ENCODE data around the gene KIR3DL1.
"Not testable (repeated sequence)": the region's sequence is repeated elsewhere in the genome, so short reads cannot be mapped to it uniquely, and the experiment has no call there.

Gene KIR3DL1

GRCh38 chr19:54816251-54816650, at the start of gene KIR3DL1:
Gene KIR3DL1 (plus strand): TSS chr19:54816468.
- not testable (repeated sequence) for H3K36me3 Mint-ChIP-seq; H3K4me3 Mint-ChIP-seq; ATAC-seq (replicated peaks); H3K4me1 Mint-ChIP-seq; DNase-seq; H3K27ac Mint-ChIP-seq; H3K9me3 Mint-ChIP-seq
- H3K27me3 Mint-ChIP-seq = peaks cover 32% of the 10 kb centered on the region in 2 donors

GRCh38 chr19:54769646-54770045, 46.6 kb upstream of the KIR3DL1 start, which contains the start of gene KIR2DL1:
Gene KIR2DL1 (plus strand): TSS chr19:54769793. CDS start chr19:54769851, 58 bp downstream.
- not testable (repeated sequence) for H3K4me1 Mint-ChIP-seq; H3K9me3 Mint-ChIP-seq; H3K27ac Mint-ChIP-seq; H3K4me3 Mint-ChIP-seq; ATAC-seq (replicated peaks); DNase-seq; H3K36me3 Mint-ChIP-seq
- H3K27me3 Mint-ChIP-seq = peaks cover 15 to 20% of the 10 kb centered on the region in 2 donors

- H3K4me1 Mint-ChIP-seq; ATAC-seq (replicated peaks); H3K36me3 Mint-ChIP-seq; H3K4me3 Mint-ChIP-seq; DNase-seq; H3K27ac Mint-ChIP-seq; H3K9me3 Mint-ChIP-seq: not testable (repeated sequence)
- peaks cover 15 to 18% of the 10 kb centered on the region in 2 donors for H3K27me3 Mint-ChIP-seq
Measured at GRCh38 chr19:54770511-54770910, 45.8 kb upstream of the KIR3DL1 start.

DNA sequence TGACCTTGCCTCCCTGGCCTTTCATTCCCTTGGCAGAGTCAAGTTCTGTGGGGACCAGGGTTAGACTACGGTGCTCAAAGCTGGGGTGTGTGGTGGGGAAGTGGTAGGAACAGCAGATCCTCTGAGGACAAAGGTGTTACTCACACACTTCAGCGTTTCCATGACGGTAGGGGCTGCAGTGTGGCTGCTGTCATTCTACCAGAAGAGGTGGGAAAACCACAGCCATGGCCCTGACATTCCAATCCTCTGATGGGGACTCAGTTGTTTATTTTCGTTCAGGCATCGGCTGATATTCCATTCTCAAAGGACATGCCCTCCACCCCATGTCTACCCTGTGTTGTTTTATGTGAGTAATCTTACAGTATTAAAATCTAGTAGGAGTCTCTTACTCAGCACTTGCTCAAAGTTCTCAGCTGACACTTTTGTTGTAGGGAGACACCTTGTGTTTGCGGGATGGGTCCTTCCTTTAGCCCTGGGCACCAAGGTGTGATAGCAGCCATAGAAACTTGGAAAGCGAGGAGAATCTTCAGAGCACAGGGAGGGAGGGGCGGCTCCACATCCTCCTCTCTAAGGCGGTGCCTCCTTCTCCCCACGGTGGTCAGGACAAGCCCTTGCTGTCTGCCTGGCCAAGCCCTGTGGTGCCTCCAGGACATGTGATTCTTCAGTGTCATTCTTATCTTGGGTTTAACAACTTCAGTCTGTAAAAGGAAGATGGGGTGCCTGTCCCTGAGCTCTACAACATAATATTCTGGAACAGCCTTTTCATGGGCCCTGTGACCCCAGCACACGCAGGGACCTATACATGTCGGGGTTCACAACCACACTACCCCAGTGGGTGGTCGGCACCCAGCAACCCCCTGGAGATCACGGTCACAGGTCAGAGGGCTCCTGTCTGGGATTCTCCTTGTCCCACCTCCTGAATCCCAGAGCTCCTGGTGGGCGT, 45.0 kb upstream of the KIR3DL1 start:
- peaks cover 12 to 18% of the 10 kb centered on the region in 2 donors for H3K27me3 Mint-ChIP-seq
- not testable (repeated sequence) for H3K9me3 Mint-ChIP-seq; H3K4me1 Mint-ChIP-seq; H3K4me3 Mint-ChIP-seq; DNase-seq; H3K27ac Mint-ChIP-seq; H3K36me3 Mint-ChIP-seq; ATAC-seq (replicated peaks)

- H3K27ac Mint-ChIP-seq; H3K9me3 Mint-ChIP-seq; H3K4me1 Mint-ChIP-seq; ATAC-seq (replicated peaks); H3K4me3 Mint-ChIP-seq; DNase-seq; H3K36me3 Mint-ChIP-seq: not testable (repeated sequence)
- peaks cover 5 to 14% of the 10 kb centered on the region in 2 donors for H3K27me3 Mint-ChIP-seq
Measured at GRCh38 chr19:54772666-54773065, 43.6 kb upstream of the KIR3DL1 start.

- H3K4me3 Mint-ChIP-seq; ATAC-seq (replicated peaks); H3K27ac Mint-ChIP-seq; H3K9me3 Mint-ChIP-seq; DNase-seq; H3K4me1 Mint-ChIP-seq; H3K36me3 Mint-ChIP-seq: not testable (repeated sequence)
- peaks cover 5 to 14% of the 10 kb centered on the region in 2 donors for H3K27me3 Mint-ChIP-seq
Measured at GRCh38 chr19:54775095-54775815, 41.0 kb upstream of the KIR3DL1 start.

DNA sequence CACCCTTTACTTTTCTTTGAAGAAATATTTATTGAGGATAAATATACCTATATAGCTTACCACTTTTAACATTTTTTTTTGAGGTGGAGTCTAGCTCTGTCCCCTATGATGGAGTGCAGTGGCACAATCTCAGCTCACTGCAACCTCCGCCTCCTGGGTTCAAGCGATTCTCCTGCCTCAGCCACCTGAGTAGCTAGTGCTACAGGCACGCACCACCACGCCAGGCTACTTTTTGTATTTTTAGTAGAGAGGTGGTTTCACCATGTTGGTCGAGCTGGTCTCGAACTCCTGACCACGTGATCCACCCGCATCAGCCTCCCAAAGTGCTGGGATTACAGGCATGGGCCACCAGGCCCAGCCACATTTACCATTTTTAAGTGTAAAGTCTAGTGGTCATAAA, 40.4 kb upstream of the KIR3DL1 start:
- not testable (repeated sequence) for H3K36me3 Mint-ChIP-seq

DNA sequence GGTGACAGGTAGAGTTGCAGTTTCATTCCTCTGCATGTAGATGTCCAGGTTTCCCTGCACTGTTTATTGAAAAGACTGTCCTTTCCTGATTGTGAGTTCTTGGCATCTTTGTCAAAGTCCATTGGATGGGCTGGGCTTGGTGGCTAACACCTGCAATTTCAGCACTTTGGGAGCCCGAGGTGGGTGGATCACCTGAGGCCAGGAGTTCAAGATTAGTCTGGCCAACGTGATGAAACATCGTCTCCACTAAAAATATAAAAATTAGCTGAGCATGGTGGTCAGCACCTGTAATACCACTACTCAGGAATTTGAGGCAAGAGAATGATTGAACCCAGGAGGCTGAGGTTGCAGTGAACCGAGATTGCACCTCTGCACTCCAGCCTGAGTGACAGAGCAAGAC, 38.4 kb upstream of the KIR3DL1 start:
- DNase-seq; H3K4me3 Mint-ChIP-seq; H3K36me3 Mint-ChIP-seq; H3K27ac Mint-ChIP-seq; ATAC-seq (replicated peaks); H3K4me1 Mint-ChIP-seq: not testable (repeated sequence)
- peaks cover 11 to 23% of the 10 kb centered on the region in 2 donors for H3K27me3 Mint-ChIP-seq
- peaks cover 0 to 10% of the 10 kb centered on the region in 2 donors for H3K9me3 Mint-ChIP-seq

More for the DNA sequence above, 40.4 kb upstream of the KIR3DL1 start:
- not testable (repeated sequence) for H3K4me3 Mint-ChIP-seq; H3K27ac Mint-ChIP-seq; ATAC-seq (replicated peaks); H3K4me1 Mint-ChIP-seq; H3K9me3 Mint-ChIP-seq; DNase-seq
- peaks cover 5 to 14% of the 10 kb centered on the region in 2 donors for H3K27me3 Mint-ChIP-seq

- not testable (repeated sequence) for H3K4me1 Mint-ChIP-seq; DNase-seq; H3K36me3 Mint-ChIP-seq; H3K27ac Mint-ChIP-seq; H3K4me3 Mint-ChIP-seq; ATAC-seq (replicated peaks)
- H3K27me3 Mint-ChIP-seq = peaks cover 17 to 28% of the 10 kb centered on the region in 2 donors
- H3K9me3 Mint-ChIP-seq = peaks cover 0 to 10% of the 10 kb centered on the region in 2 donors
Measured at GRCh38 chr19:54778896-54779295, 37.4 kb upstream of the KIR3DL1 start.

- not testable (repeated sequence) for H3K9me3 Mint-ChIP-seq; H3K36me3 Mint-ChIP-seq; H3K4me3 Mint-ChIP-seq; ATAC-seq (replicated peaks); H3K4me1 Mint-ChIP-seq; DNase-seq; H3K27ac Mint-ChIP-seq
- peaks cover 33 to 37% of the 10 kb centered on the region in 2 donors for H3K27me3 Mint-ChIP-seq
Measured at GRCh38 chr19:54782916-54783315, 33.4 kb upstream of the KIR3DL1 start.

DNA sequence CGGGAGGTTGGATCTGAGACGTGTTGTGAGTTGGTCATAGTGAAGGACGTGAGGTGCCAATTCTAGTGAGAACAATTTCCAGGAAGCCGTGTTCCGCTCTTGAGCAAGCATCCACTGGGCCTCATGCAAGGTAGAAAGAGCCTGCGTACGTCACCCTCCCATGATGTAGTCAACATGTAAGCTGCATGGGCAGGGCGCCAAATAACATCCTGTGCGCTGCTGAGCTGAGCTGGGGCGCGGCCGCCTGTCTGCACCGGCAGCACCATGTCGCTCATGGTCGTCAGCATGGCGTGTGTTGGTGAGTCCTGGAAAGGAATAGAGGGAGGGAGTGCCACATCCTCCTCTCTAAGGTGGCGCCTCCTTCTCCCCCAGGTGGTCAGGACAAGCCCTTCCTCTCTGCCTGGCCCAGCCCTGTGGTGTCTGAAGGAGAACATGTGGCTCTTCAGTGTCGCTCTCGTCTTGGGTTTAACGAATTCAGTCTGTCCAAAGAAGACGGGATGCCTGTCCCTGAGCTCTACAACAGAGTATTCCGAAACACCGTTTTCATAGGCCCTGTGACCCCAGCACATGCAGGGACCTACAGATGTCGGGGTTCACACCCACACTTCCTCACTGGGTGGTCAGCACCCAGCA, 30.1 kb upstream of the KIR3DL1 start:
- H3K27me3 Mint-ChIP-seq = peaks cover 32 to 49% of the 10 kb centered on the region in 2 donors
- not testable (repeated sequence) for H3K9me3 Mint-ChIP-seq; DNase-seq; ATAC-seq (replicated peaks); H3K27ac Mint-ChIP-seq; H3K4me1 Mint-ChIP-seq; H3K36me3 Mint-ChIP-seq; H3K4me3 Mint-ChIP-seq

DNA sequence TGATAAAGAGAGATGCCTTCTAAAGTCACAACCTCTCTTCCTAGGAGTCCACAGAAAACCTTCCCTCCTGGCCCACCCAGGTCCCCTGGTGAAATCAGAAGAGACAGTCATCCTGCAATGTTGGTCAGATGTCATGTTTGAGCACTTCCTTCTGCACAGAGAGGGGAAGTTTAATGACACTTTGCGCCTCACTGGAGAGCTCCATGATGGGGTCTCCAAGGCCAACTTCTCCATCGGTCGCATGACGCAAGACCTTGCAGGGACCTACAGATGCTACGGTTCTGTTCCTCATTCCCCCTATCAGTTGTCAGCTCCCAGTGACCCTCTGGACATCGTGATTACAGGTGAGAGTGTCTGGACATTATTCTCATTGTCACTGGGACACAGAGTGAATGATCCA, 28.1 kb upstream of the KIR3DL1 start:
- not testable (repeated sequence) for DNase-seq; H3K27ac Mint-ChIP-seq; H3K9me3 Mint-ChIP-seq; H3K36me3 Mint-ChIP-seq; ATAC-seq (replicated peaks); H3K4me3 Mint-ChIP-seq
- Mint-ChIP-seq H3K4me1 (peaks cover 5 to 13% of the 10 kb centered on the region in 2 donors), H3K27me3 (peaks cover 18 to 44% of the 10 kb centered on the region in 2 donors)

DNA sequence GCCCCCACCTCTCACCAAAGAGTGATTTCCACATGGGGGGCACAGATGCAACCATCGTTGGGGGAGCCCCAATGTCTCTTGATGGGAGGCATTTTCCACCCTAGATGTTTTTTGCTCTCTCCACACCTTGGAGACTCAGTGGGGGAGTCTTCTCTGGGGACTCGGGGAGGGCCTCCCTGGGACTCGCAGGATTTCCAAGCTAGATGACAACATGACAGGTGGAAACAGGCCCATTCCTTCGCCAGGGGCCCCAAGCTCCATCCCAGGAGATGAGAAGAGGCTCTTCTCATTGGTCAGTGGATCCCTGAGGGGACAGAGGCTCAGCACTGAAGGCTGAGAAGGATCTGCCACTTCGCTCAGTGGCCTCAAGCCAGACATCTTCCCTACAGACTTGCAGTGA, 25.6 kb upstream of the KIR3DL1 start:
- Mint-ChIP-seq H3K9me3 (peaks cover 0 to 1% of the 10 kb centered on the region in 2 donors), H3K36me3 (no peaks in the 10 kb centered on the region), H3K27ac (no peak overlapping the region), H3K4me3 (no peak overlapping the region), H3K4me1 (peaks cover 6 to 16% of the 10 kb centered on the region in 2 donors), H3K27me3 (peaks cover 8 to 31% of the 10 kb centered on the region in 2 donors)
- no peak for DNase-seq
- ATAC-seq (replicated peaks) = no peak

DNA sequence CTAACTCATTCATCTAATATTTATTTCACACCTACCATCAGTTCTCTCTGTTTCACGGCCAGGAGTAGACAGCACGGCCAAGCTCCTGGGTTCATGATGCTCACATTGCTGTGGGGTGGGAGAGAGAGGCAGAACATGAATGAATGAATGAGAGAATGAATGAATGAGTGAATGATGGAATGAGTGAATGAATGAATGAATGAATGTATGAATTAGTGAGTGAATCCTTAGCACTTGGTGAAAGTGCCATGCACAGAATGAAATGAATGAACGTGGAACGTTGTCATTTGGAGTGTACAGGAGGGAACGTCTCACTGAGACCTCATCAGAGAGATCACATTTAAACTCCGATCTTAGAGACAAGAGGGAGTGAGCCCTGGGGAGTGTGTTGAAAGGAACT, 24.8 kb upstream of the KIR3DL1 start:
- Mint-ChIP-seq H3K9me3 (peaks cover 0 to 1% of the 10 kb centered on the region in 2 donors), H3K27me3 (peaks cover 10 to 24% of the 10 kb centered on the region in 2 donors), H3K4me1 (peaks cover 9 to 16% of the 10 kb centered on the region in 2 donors), H3K36me3 (no peaks in the 10 kb centered on the region), H3K27ac (no peak overlapping the region), H3K4me3 (no peak overlapping the region)
- ATAC-seq (replicated peaks) (no peak), DNase-seq (no peak)

Data from stimulated activated naive B cell treated with anti-CD40 and anti-IgM and Interleukin-4, amounts not matched to agents 10 μg/mL and 1 μg/mL and 100 μg/mL, for 72 hours (primary cell).